HepG2 (cell line): ENCODE measurements around the gene ELANE. TPM values are rescaled to one million over a fixed set of nuclear protein-coding genes. Genes with fewer than 3 reads are reported as not detected.

Experiments used
- ATAC-seq: fragments of 200-7000 bp; cut with Tn5 transposase; 3 replicates; pipeline ENCODE4 v1.9.1; 2020; ENCODE audit warnings: mild to moderate bottlenecking, moderate library complexity
- BruUV-seq: library from RNA; stranded (reverse); fragments of 400-500 nt; replicated peaks from 2 replicates; lab custom pipeline; 2021; lab: Mats Ljungman, UMichigan
- CTCF ChIA-PET: fragments of 300-600 bp; formaldehyde crosslinking; extraction: SDS; loops from one replicate; lab custom pipeline; 2021; ENCODE audit warnings: low total read pairs, inconsistent platforms, low intra/inter-chr PET ratio; lab: Yijun Ruan, JAX
- POLR2A ChIA-PET: fragments of 350-600 bp; sonication (Branson Sonifier 250); formaldehyde crosslinking; loops from one replicate; lab custom pipeline; 2020; ENCODE audit warnings: antibody characterized with exemption, inconsistent platforms; lab: Yijun Ruan, JAX
- DNase-seq: peaks from one replicate; pipeline ENCODE4 v3.0.0-alpha.2; 2015; ENCODE audit warnings: low spot score
- FAIRE-seq: peaks from 3 replicates; lab custom pipeline; 2011; peaks lifted over from hg19 to GRCh38; lab: Jason Lieb, UNC
- H2AFZ ChIP-seq: one replicate; pipeline ENCODE4 v1.6.1; 2011; ENCODE audit warnings: low read length, inconsistent platforms
- H3K27ac ChIP-seq: fragments of 300-600 bp; 3 replicates; pipeline ENCODE4 v1.8.0; 2011; ENCODE audit warnings: mixed run types, mild to moderate bottlenecking, mixed read lengths, low read length, inconsistent platforms; ENCODE audit not compliant: insufficient read depth; ENCODE audit errors: extremely low read length
- H3K27me3 ChIP-seq, 2 experiments: fragments of 200-600 bp in 1 of 2; 2 replicates in 1 of 2; 3 replicates in 1 of 2; pipeline versions ENCODE4 v1.6.0 to v1.8.0; 2011; ENCODE audit warnings: low read length in 2 of 2, mild to moderate bottlenecking in 2 of 2, moderate library complexity in 2 of 2, inconsistent platforms in 1 of 2; ENCODE audit not compliant: insufficient read depth in 2 of 2, control insufficient read depth in 1 of 2
- H3K36me3 ChIP-seq, 2 experiments: fragments of 200-600 bp in 1 of 2; replicated peaks in 1 of 2; 2 replicates in 1 of 2; 3 replicates in 1 of 2; pipeline versions ENCODE4 v1.5.1 to v1.8.0; 2011; ENCODE audit warnings: low read length in 2 of 2, inconsistent platforms in 1 of 2; ENCODE audit not compliant: insufficient read depth in 2 of 2, control insufficient read depth in 1 of 2
- H3K4me1 ChIP-seq: 2 replicates; pipeline ENCODE4 v1.5.1; 2012; ENCODE audit warnings: low read length, inconsistent platforms; ENCODE audit not compliant: insufficient read depth
- H3K4me2 ChIP-seq: 2 replicates; pipeline ENCODE4 v1.6.0; 2011; ENCODE audit warnings: low read depth, low read length, inconsistent platforms
- H3K4me3 ChIP-seq, 3 experiments: fragments of 200-600 bp in 1 of 3; sonication (generic), shearing (Covaris generic) in 1 of 3; replicated peaks in 1 of 3; 2 replicates each; pipeline ENCODE4 v1.5.1; 2011 to 2016; ENCODE audit warnings: low read length in 3 of 3, inconsistent platforms in 2 of 3, low read depth in 2 of 3, mild to moderate bottlenecking in 2 of 3, control low read depth in 1 of 3, mixed read lengths in 1 of 3; ENCODE audit not compliant: insufficient read depth in 1 of 3
- H3K79me2 ChIP-seq: one replicate; pipeline ENCODE4 v1.6.1; 2011; ENCODE audit warnings: low read length, inconsistent platforms; ENCODE audit not compliant: insufficient read depth
- H3K9ac ChIP-seq: 2 replicates; pipeline ENCODE4 v1.6.0; 2011; ENCODE audit warnings: mild to moderate bottlenecking, low read depth, low read length, inconsistent platforms; ENCODE audit not compliant: insufficient read depth
- H3K9me3 ChIP-seq: 2 replicates; pipeline ENCODE4 v1.5.1; 2012; ENCODE audit warnings: mild to moderate bottlenecking, low read length
- H4K20me1 ChIP-seq: 2 replicates; pipeline ENCODE4 v1.6.0; 2011; ENCODE audit warnings: inconsistent platforms, mild to moderate bottlenecking, low read length, moderate library complexity; ENCODE audit not compliant: insufficient read depth
- BCL3 ChIP-seq: sonication (generic); formaldehyde crosslinking; IDR thresholded peaks from 2 replicates; pipeline ENCODE4 v1.5.1; 2020; ENCODE audit warnings: mild to moderate bottlenecking, missing genetic modification reagents, moderate library complexity
- CENPT ChIP-seq: sonication (generic); formaldehyde crosslinking; IDR thresholded peaks from 2 replicates; pipeline ENCODE4 v1.8.0; 2022; ENCODE audit warnings: low read depth, mild to moderate bottlenecking, moderate library complexity, missing genetic modification reagents
- GATAD1 ChIP-seq: IDR thresholded peaks from 2 replicates; pipeline ENCODE4 v1.6.1; 2016; ENCODE audit warnings: missing genetic modification reagents, missing compliant biosample characterization
- MIER2 ChIP-seq: IDR thresholded peaks from 2 replicates; pipeline ENCODE4 v1.6.1; 2016; ENCODE audit warnings: missing biosample characterization, missing genetic modification reagents
- MTA1 ChIP-seq: sonication (generic); formaldehyde crosslinking; IDR thresholded peaks from 2 replicates; pipeline ENCODE4 v1.4.0; 2020; ENCODE audit warnings: missing genetic modification reagents, mild to moderate bottlenecking, borderline replicate concordance
- NFIB ChIP-seq: sonication (generic); formaldehyde crosslinking; IDR thresholded peaks from 2 replicates; pipeline ENCODE4 v1.9.0; 2021; ENCODE audit warnings: missing genetic modification reagents, mild to moderate bottlenecking, borderline replicate concordance
- RBAK ChIP-seq: sonication (generic); formaldehyde crosslinking; IDR thresholded peaks from 2 replicates; pipeline ENCODE4 v1.5.1; 2020; ENCODE audit warnings: mild to moderate bottlenecking, missing genetic modification reagents
- SMC3 ChIP-seq: IDR thresholded peaks from 2 replicates; pipeline ENCODE4 v1.6.1; 2011; ENCODE audit warnings: low read length, improper control_type of control experiment
- ZNF121 ChIP-seq: sonication (generic); formaldehyde crosslinking; IDR thresholded peaks from 2 replicates; pipeline ENCODE4 v1.5.0; 2020; ENCODE audit warnings: mild to moderate bottlenecking, missing genetic modification reagents
- ZNF562 ChIP-seq: sonication (generic); formaldehyde crosslinking; IDR thresholded peaks from 2 replicates; pipeline ENCODE4 v1.8.0; 2022; ENCODE audit warnings: missing genetic modification reagents, borderline replicate concordance
- ZNF597 ChIP-seq: sonication (generic); formaldehyde crosslinking; IDR thresholded peaks from 2 replicates; pipeline ENCODE4 v1.5.0; 2020; ENCODE audit warnings: missing genetic modification reagents
- ZNF788 ChIP-seq: sonication (generic); formaldehyde crosslinking; IDR thresholded peaks from 2 replicates; pipeline ENCODE4 v1.5.0; 2020; ENCODE audit warnings: mild to moderate bottlenecking, missing genetic modification reagents, borderline replicate concordance
- WGBS: methylation state at CpG from one replicate; pipeline ENCODE4 v1.1.6; 2017; ENCODE audit warnings: low lambda C conversion rate; 5-methylcytosine and 5-hydroxymethylcytosine counted together
- in situ Hi-C: cut with HindIII; loops from 2 replicates; pipeline ENCODE4 v1.10.0; 2017; ENCODE audit warnings: low pct_unique_long_range_greater_than_20kb; ENCODE audit not compliant: extremely low pct_ligation_motif_present
- intact Hi-C: fragments of 100-400 bp; cut with micrococcal nuclease; formaldehyde crosslinking; loops from one replicate; pipeline ENCODE4 v1.10.0; 2022; ENCODE audit not compliant: unreplicated experiment
- polyA plus RNA-seq, 8 experiments: library from polyadenylated mRNA; depleted of rRNA in 3 of 8; stranded (reverse) in 7 of 8; unstranded in 1 of 8; fragments of >200 nt; fragmentation: Illumina TruSeq in 4 of 8; extraction: Trizol in 4 of 8; gene quantifications; 2 replicates each; pipeline versions ENCODE4 v1.2.1 to v1.2.3, GENCODE V29; 2011 to 2016; ENCODE audit warnings: low read depth in 4 of 8, missing spikeins in 1 of 8, mixed read lengths in 1 of 8; ENCODE audit not compliant: insufficient read depth in 1 of 8
- total RNA-seq, 5 experiments: library from RNA; depleted of rRNA; stranded (reverse); fragments of >200 nt; fragmentation: Illumina TruSeq; extraction: Trizol; gene quantifications; 2 replicates each; pipeline ENCODE4 v1.2.3, GENCODE V29; 2016; ENCODE audit warnings: low read depth in 1 of 5

ELANE gene
- total and polyA plus RNA-seq, 2 of the 13 experiments (the other 11 are each of a cell fraction or from before 2014, with no cell fraction given), result not detected

GRCh38 chr19:892894-893689 lies 41.0 kb downstream of the ELANE start, which contains the start of the genes MED16 and RNU6-9 (continued):
- TF ChIP-seq BCL3 (CRISPR knock-in tag) (0 out of 2 replicates have a peak, but pooled peaks have one; percentile 26), MTA1 (CRISPR knock-in tag) (no peak), ZNF121 (CRISPR knock-in tag) (peak; percentile 52)

GRCh38 chr19:896434-896833 lies 44.3 kb downstream of the ELANE start:
- BruUV-seq, result no TSS peak
- POLR2A ChIA-PET, result interaction anchor here (1.1 kb wide), 1 partner anchor 144 kb away, joined by 3 read pairs; no protein-coding TSS in a partner anchor
- 93% methylated on average over 9 of the region's 10 CpGs for WGBS
- no peak overlapping the region for H3K9ac ChIP-seq
- H3K4me1 ChIP-seq, result no peaks in the 10 kb centered on the region
- H3K79me2 ChIP-seq, result peaks cover 6% of the 10 kb centered on the region
- TF ChIP-seq CENPT (CRISPR knock-in tag), result no peak
- no peak for TF ChIP-seq SMC3
- no peak for TF ChIP-seq RBAK (CRISPR knock-in tag)
- TF ChIP-seq ZNF562, result no peak
- TF ChIP-seq GATAD1, result no peak
- no peak for TF ChIP-seq ZNF597 (CRISPR knock-in tag)
- TF ChIP-seq MIER2 (CRISPR knock-in tag), result no peak
- no peak for TF ChIP-seq NFIB (CRISPR knock-in tag)
- TF ChIP-seq ZNF788 (CRISPR knock-in tag), result no peak
- in situ Hi-C loops, result no loop called here
- H2AFZ ChIP-seq, result no peak overlapping the region
- no peak overlapping the region for H3K4me2 ChIP-seq
- no peak overlapping the region for H3K27ac ChIP-seq
- no peak for DNase-seq
- H3K4me3 ChIP-seq, result no peak overlapping the region
- peaks cover 4 to 15% of the 10 kb centered on the region in 2 experiments; a peak in 4 of 5 replicates for H3K36me3 ChIP-seq
- no peaks in the 10 kb centered on the region for H3K27me3 ChIP-seq
- CTCF ChIA-PET, result no interaction called here
- no peaks in the 10 kb centered on the region for H4K20me1 ChIP-seq
- no peaks in the 10 kb centered on the region for H3K9me3 ChIP-seq
- intact Hi-C loops, result no loop called here
- ATAC-seq, result no peak
- FAIRE-seq, result no peak
